Astrocyte (in vitro differentiated cells and primary cell): ENCODE results near the gene PCDHGA4. TPM values are rescaled to one million over a fixed set of nuclear protein-coding genes. Genes with fewer than 3 reads are reported as not detected.
A peak's percentile ranks its signal among the peaks of the same experiment; 100 is the strongest.
"Not testable (repeated sequence)": the region's sequence is repeated elsewhere in the genome, so short reads cannot be mapped to it uniquely, and the experiment has no call there.

Experiments
- DNase-seq: peaks from one replicate; pipeline ENCODE4 v3.0.0-alpha.2; 2010; ENCODE audit warnings: low read depth
- FAIRE-seq: peaks from 2 replicates; lab custom pipeline; 2011; peaks lifted over from hg19 to GRCh38; lab: Jason Lieb, UNC
- H2AFZ ChIP-seq: 2 replicates; pipeline ENCODE4 v1.6.0; 2012; ENCODE audit warnings: low read depth, low read length, inconsistent platforms
- H3K27ac ChIP-seq: 2 replicates; pipeline ENCODE4 v1.5.1; 2011; ENCODE audit warnings: low read depth, low read length, inconsistent platforms
- H3K27me3 ChIP-seq: 2 replicates; pipeline ENCODE4 v1.6.0; 2011; ENCODE audit warnings: low read length, inconsistent platforms; ENCODE audit not compliant: insufficient read depth
- H3K36me3 ChIP-seq: 2 replicates; pipeline ENCODE4 v1.5.1; 2011; ENCODE audit warnings: low read length, inconsistent platforms; ENCODE audit not compliant: insufficient read depth
- H3K4me1 ChIP-seq: 2 replicates; pipeline ENCODE4 v1.5.1; 2011; ENCODE audit warnings: low read length, inconsistent platforms; ENCODE audit not compliant: insufficient read depth
- H3K4me2 ChIP-seq: 2 replicates; pipeline ENCODE4 v1.6.0; 2012; ENCODE audit warnings: low read length, inconsistent platforms
- H3K4me3 ChIP-seq: 2 replicates; pipeline ENCODE4 v1.5.1; 2011; ENCODE audit warnings: low read depth, mild to moderate bottlenecking, low read length, inconsistent platforms; ENCODE audit not compliant: insufficient read depth
- H3K79me2 ChIP-seq: 2 replicates; pipeline ENCODE4 v1.6.0; 2012; ENCODE audit warnings: mild to moderate bottlenecking, low read length, inconsistent platforms; ENCODE audit not compliant: insufficient read depth
- H3K9ac ChIP-seq: 2 replicates; pipeline ENCODE4 v1.6.0; 2012; ENCODE audit warnings: mild to moderate bottlenecking, low read length, inconsistent platforms
- H3K9me3 ChIP-seq: 2 replicates; pipeline ENCODE4 v1.5.1; 2012; ENCODE audit warnings: low read depth, mild to moderate bottlenecking, low read length, inconsistent platforms; ENCODE audit not compliant: insufficient read depth
- H4K20me1 ChIP-seq: 2 replicates; pipeline ENCODE4 v1.6.0; 2012; ENCODE audit warnings: low read length, inconsistent platforms; ENCODE audit not compliant: insufficient read depth
- H3K27ac Mint-ChIP-seq: one replicate; pipeline ENCODE4 v1.8.0; 2021; ENCODE audit warnings: mild to moderate bottlenecking, mixed read lengths; ENCODE audit not compliant: unreplicated experiment
- H3K27me3 Mint-ChIP-seq: one replicate; pipeline ENCODE4 v1.8.0; 2021; ENCODE audit warnings: low read depth, mixed read lengths; ENCODE audit not compliant: unreplicated experiment
- H3K36me3 Mint-ChIP-seq: one replicate; pipeline ENCODE4 v1.8.0; 2021; ENCODE audit warnings: low read depth, mixed read lengths; ENCODE audit not compliant: unreplicated experiment
- H3K4me1 Mint-ChIP-seq: one replicate; pipeline ENCODE4 v1.8.0; 2021; ENCODE audit warnings: low read depth, mixed read lengths; ENCODE audit not compliant: unreplicated experiment
- H3K4me3 Mint-ChIP-seq: one replicate; pipeline ENCODE4 v1.8.0; 2021; ENCODE audit warnings: mild to moderate bottlenecking, moderate library complexity, mixed read lengths; ENCODE audit not compliant: unreplicated experiment
- H3K9me3 Mint-ChIP-seq: one replicate; pipeline ENCODE4 v1.8.0; 2021; ENCODE audit warnings: mild to moderate bottlenecking, mixed read lengths; ENCODE audit not compliant: unreplicated experiment
- EZH2 ChIP-seq: IDR thresholded peaks from 2 replicates; pipeline ENCODE4 v1.6.1; 2012; ENCODE audit warnings: mild to moderate bottlenecking, low read length, inconsistent platforms; ENCODE audit not compliant: insufficient read depth
- total RNA-seq: library from RNA; stranded (reverse); gene quantifications from 2 replicates; pipeline ENCODE4 v1.2.1, GENCODE V29; 2021
- TF ChIP-seq, protein P1 (sequence below): IDR thresholded peaks from 2 replicates; pipeline ENCODE4 v1.5.1; 2011; ENCODE audit warnings: low read depth, mild to moderate bottlenecking, inconsistent platforms, low read length, moderate library complexity; ENCODE audit not compliant: insufficient read depth

The PCDHGA4 gene
- total RNA-seq, 1 donor from 2014 or later = 0.48 TPM

DNA sequence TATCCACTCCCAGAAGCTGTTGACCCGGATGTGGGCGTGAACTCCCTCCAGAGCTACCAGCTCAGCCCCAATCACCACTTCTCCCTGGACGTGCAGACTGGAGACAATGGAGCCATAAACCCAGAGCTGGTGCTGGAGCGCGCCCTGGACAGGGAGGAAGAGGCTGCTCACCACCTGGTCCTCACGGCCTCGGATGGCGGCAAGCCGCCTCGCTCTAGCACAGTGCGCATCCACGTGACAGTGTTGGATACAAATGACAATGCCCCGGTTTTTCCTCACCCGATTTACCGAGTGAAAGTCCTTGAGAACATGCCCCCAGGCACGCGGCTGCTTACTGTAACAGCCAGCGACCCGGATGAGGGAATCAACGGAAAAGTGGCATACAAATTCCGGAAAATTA, 38.4 kb downstream of the PCDHGA4 start:
- DNase-seq (no peak), FAIRE-seq (no peak)
- no peaks in the 10 kb centered on the region for H3K79me2 ChIP-seq
- no peak overlapping the region for H3K27ac ChIP-seq
- H3K27me3 Mint-ChIP-seq = no peaks in the 10 kb centered on the region
- H2AFZ ChIP-seq = no peak overlapping the region
- no peaks in the 10 kb centered on the region for H4K20me1 ChIP-seq
- H3K36me3 ChIP-seq = no peaks in the 10 kb centered on the region
- no peak overlapping the region for H3K4me3 Mint-ChIP-seq
- H3K4me1 ChIP-seq = no peaks in the 10 kb centered on the region
- peaks cover 42% of the 10 kb centered on the region for H3K9me3 Mint-ChIP-seq
- peaks cover 1% of the 10 kb centered on the region for H3K4me1 Mint-ChIP-seq
- peaks cover 45% of the 10 kb centered on the region for H3K9me3 ChIP-seq
- H3K27ac Mint-ChIP-seq = no peak overlapping the region
- no peak overlapping the region for H3K9ac ChIP-seq
- H3K4me2 ChIP-seq = no peak overlapping the region
- TF ChIP-seq, protein P1, sequence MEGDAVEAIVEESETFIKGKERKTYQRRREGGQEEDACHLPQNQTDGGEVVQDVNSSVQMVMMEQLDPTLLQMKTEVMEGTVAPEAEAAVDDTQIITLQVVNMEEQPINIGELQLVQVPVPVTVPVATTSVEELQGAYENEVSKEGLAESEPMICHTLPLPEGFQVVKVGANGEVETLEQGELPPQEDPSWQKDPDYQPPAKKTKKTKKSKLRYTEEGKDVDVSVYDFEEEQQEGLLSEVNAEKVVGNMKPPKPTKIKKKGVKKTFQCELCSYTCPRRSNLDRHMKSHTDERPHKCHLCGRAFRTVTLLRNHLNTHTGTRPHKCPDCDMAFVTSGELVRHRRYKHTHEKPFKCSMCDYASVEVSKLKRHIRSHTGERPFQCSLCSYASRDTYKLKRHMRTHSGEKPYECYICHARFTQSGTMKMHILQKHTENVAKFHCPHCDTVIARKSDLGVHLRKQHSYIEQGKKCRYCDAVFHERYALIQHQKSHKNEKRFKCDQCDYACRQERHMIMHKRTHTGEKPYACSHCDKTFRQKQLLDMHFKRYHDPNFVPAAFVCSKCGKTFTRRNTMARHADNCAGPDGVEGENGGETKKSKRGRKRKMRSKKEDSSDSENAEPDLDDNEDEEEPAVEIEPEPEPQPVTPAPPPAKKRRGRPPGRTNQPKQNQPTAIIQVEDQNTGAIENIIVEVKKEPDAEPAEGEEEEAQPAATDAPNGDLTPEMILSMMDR = no peak
- TF ChIP-seq EZH2 = no peak
- H3K36me3 Mint-ChIP-seq = peaks cover 26% of the 10 kb centered on the region
- no peak overlapping the region for H3K4me3 ChIP-seq
- no peaks in the 10 kb centered on the region for H3K27me3 ChIP-seq

DNA sequence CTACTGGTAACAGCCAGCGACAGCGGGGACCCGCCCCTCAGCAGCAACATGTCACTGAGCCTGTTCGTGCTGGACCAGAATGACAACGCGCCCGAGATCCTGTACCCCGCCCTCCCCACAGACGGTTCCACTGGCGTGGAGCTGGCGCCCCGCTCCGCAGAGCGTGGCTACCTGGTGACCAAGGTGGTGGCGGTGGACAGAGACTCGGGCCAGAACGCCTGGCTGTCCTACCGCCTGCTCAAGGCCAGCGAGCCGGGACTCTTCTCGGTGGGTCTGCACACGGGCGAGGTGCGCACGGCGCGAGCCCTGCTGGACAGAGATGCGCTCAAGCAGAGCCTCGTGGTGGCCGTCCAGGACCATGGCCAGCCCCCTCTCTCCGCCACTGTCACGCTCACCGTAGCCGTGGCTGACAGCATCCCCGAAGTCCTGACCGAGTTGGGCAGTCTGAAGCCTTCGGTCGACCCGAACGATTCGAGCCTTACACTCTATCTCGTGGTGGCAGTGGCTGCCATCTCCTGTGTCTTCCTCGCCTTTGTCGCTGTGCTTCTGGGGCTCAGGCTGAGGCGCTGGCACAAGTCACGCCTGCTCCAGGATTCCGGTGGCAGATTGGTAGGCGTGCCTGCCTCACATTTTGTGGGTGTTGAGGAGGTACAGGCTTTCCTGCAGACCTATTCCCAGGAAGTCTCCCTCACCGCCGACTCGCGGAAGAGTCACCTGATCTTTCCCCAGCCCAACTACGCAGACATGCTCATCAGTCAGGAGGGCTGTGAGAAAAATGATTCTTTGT, 39.8 kb downstream of the PCDHGA4 start:
- not testable (repeated sequence) for H3K4me3 ChIP-seq, H3K27ac Mint-ChIP-seq, H4K20me1 ChIP-seq, H3K27ac ChIP-seq, H3K9ac ChIP-seq, H3K4me3 Mint-ChIP-seq, H3K27me3 ChIP-seq, FAIRE-seq, DNase-seq, H3K27me3 Mint-ChIP-seq, H3K36me3 ChIP-seq, H3K4me1 Mint-ChIP-seq, H2AFZ ChIP-seq, H3K79me2 ChIP-seq, H3K4me2 ChIP-seq, H3K4me1 ChIP-seq
- peaks cover 34% of the 10 kb centered on the region for H3K36me3 Mint-ChIP-seq
- H3K9me3 ChIP-seq = peaks cover 44% of the 10 kb centered on the region
- H3K9me3 Mint-ChIP-seq = peaks cover 41% of the 10 kb centered on the region

DNA sequence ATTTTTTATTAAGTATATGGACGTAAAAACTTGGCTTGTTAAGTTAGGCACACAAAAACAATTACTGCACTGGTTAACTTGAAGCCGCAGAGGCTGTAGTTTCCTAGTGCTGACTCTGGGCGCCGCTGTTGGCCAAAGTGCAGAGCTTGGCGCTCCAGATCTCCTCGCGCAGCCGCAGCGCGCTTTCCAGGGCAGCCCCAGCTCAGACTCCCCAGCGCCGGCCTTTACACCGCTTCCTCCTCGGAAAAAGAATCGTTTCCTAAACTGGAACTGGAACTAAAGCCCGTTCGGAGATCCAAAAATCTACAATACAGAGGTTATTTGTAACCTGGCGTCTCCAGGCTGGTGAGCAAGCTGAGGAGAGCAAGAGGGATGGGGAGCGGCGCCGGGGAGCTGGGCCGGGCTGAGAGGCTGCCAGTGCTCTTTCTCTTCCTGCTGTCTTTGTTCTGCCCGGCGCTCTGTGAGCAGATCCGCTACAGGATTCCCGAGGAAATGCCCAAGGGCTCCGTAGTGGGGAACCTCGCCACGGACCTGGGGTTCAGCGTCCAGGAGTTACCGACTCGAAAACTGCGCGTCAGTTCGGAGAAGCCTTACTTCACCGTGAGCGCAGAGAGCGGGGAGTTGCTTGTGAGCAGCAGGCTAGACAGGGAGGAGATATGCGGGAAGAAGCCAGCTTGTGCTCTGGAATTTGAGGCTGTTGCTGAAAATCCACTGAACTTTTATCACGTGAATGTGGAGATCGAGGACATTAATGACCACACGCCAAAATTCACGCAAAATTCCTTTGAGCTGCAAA, 43.1 kb downstream of the PCDHGA4 start, which contains the start of gene PCDHGB5:
Gene PCDHGB5 (plus strand): TSS at position 192 of the 796 bp plus-strand sequence. CDS start 181 bp downstream, at position 373.
- FAIRE-seq, H3K4me3 Mint-ChIP-seq: not testable (repeated sequence)
- peaks cover 27% of the 10 kb centered on the region for H3K36me3 Mint-ChIP-seq

More for the DNA sequence above, 43.1 kb downstream of the PCDHGA4 start, which contains the start of gene PCDHGB5:
- Histone ChIP-seq H3K4me2 (peak within 1 kb of the TSS; percentile 64), H2AFZ (peak within 1 kb of the TSS; percentile 41), H3K9ac (peak within 1 kb of the TSS; percentile 60), H3K9me3 (peaks cover 41% of the 10 kb centered on the region), H3K4me3 (peak within 1 kb of the TSS; percentile 42)
- not testable (repeated sequence) for H3K27ac Mint-ChIP-seq, H3K36me3 ChIP-seq, H4K20me1 ChIP-seq, H3K4me1 ChIP-seq, H3K27ac ChIP-seq, H3K27me3 Mint-ChIP-seq, H3K27me3 ChIP-seq, H3K4me1 Mint-ChIP-seq, H3K79me2 ChIP-seq
- H3K9me3 Mint-ChIP-seq = peaks cover 31% of the 10 kb centered on the region
- TF ChIP-seq, protein P1 = peak; percentile 41
- DNase-seq = peak; percentile 30
